PC-9 (cell line): Measurements from ENCODE around the gene TTLL7. TPM values are rescaled to one million over a fixed set of nuclear protein-coding genes. Genes with fewer than 3 reads are reported as not detected.

Experiments used
- BruUV-seq: library from RNA; stranded (reverse); fragments of 400-500 nt; replicated peaks from 2 replicates; lab custom pipeline; 2021; lab: Mats Ljungman, UMichigan
- CTCF ChIA-PET: fragments of 300-600 bp; sonication (Branson Sonifier 250); formaldehyde crosslinking; loops from one replicate; lab custom pipeline; 2022; ENCODE audit warnings: antibody characterized with exemption; lab: Charles Lee
- POLR2A ChIA-PET: fragments of 300-600 bp; sonication (Branson Sonifier 250); formaldehyde crosslinking; loops from one replicate; lab custom pipeline; 2022; ENCODE audit warnings: antibody characterized with exemption; ENCODE audit not compliant: unreplicated experiment; lab: Charles Lee
- DNase-seq, 2 experiments: peaks; one replicate each; pipeline versions ENCODE4 v3.0.0 to v3.0.0-alpha.2; 2015 to 2022; ENCODE audit warnings: mixed read lengths in 1 of 2
- H2AFZ ChIP-seq: fragments of 200-600 bp; sonication (generic); 2 replicates; pipeline ENCODE4 v1.8.1; 2017; ENCODE audit warnings: antibody characterized with exemption
- H3F3A ChIP-seq: fragments of 200-600 bp; sonication (generic); 2 replicates; pipeline ENCODE4 v1.8.1; 2017; ENCODE audit warnings: antibody characterized with exemption, mild to moderate bottlenecking, low read depth; ENCODE audit not compliant: insufficient read depth
- H3K27ac ChIP-seq: fragments of 200-600 bp; sonication (generic); 2 replicates; pipeline ENCODE4 v1.6.1; 2016; ENCODE audit warnings: mixed run types
- H3K27me3 ChIP-seq: fragments of 200-600 bp; sonication (generic); 2 replicates; pipeline ENCODE4 v1.6.1; 2016; ENCODE audit warnings: low read depth, mixed run types; ENCODE audit not compliant: insufficient read depth
- H3K36me3 ChIP-seq: fragments of 200-600 bp; sonication (generic); 2 replicates; pipeline ENCODE4 v1.6.1; 2016; ENCODE audit warnings: low read depth, mixed run types
- H3K4me1 ChIP-seq: fragments of 200-600 bp; sonication (generic); replicated peaks from 2 replicates; pipeline ENCODE4 v1.6.1; 2016; ENCODE audit warnings: mixed run types; ENCODE audit not compliant: insufficient read depth
- H3K4me2 ChIP-seq: fragments of 200-600 bp; sonication (generic); 2 replicates; pipeline ENCODE4 v1.6.1; 2017; ENCODE audit warnings: mixed run types
- H3K4me3 ChIP-seq: fragments of 200-600 bp; sonication (generic); 2 replicates; pipeline ENCODE4 v1.6.1; 2016; ENCODE audit warnings: mixed run types
- H3K79me2 ChIP-seq: fragments of 200-600 bp; sonication (generic); 2 replicates; pipeline ENCODE4 v1.6.1; 2017; ENCODE audit warnings: low read depth, mixed run types
- H3K9me2 ChIP-seq: fragments of 200-600 bp; sonication (generic); 2 replicates; pipeline ENCODE4 v1.8.1; 2017; ENCODE audit warnings: mild to moderate bottlenecking; ENCODE audit not compliant: insufficient read depth
- H3K9me3 ChIP-seq: fragments of 200-600 bp; sonication (generic); 2 replicates; pipeline ENCODE4 v1.8.1; 2016; ENCODE audit warnings: low read depth; ENCODE audit not compliant: insufficient read depth
- H4K20me1 ChIP-seq: fragments of 200-600 bp; sonication (generic); 2 replicates; pipeline ENCODE4 v1.8.1; 2017; ENCODE audit not compliant: insufficient read depth
- CTCF ChIP-seq: fragments of 200-600 bp; sonication (generic); conservative IDR thresholded peaks from 2 replicates; pipeline ENCODE4 v1.6.1; 2017; ENCODE audit warnings: mixed run types, antibody characterized with exemption, mild to moderate bottlenecking, moderate library complexity
- EZH2 ChIP-seq: fragments of 200-600 bp; sonication (generic); IDR thresholded peaks from 2 replicates; pipeline ENCODE4 v1.8.0; 2017; ENCODE audit warnings: antibody characterized with exemption, low read depth
- intact Hi-C: fragments of 100-400 bp; cut with micrococcal nuclease; formaldehyde crosslinking; loops from one replicate; pipeline ENCODE4 v1.10.0; 2022; ENCODE audit not compliant: unreplicated experiment
- total RNA-seq: library from RNA; stranded (reverse); gene quantifications from 2 replicates; pipeline ENCODE4 v1.2.3, GENCODE V29; 2021

The TTLL7 gene
- total RNA-seq, 1 experiment from 2014 or later = 4.1 TPM

GRCh38 chr1:83922431-83922830, 76.5 kb downstream of the TTLL7 start:
- no peaks in the 10 kb centered on the region for H3K9me3 ChIP-seq
- H3K79me2 ChIP-seq = no peaks in the 10 kb centered on the region
- TF ChIP-seq CTCF (no peak), EZH2 (no peak)
- DNase-seq = no peak
- CTCF ChIA-PET = no interaction called here
- H3K4me3 ChIP-seq = no peak overlapping the region
- no TSS peak for BruUV-seq
- no peak overlapping the region for H3K4me2 ChIP-seq
- no peaks in the 10 kb centered on the region for H3K27me3 ChIP-seq
- POLR2A ChIA-PET = no interaction called here
- no peaks in the 10 kb centered on the region for H4K20me1 ChIP-seq
- no peaks in the 10 kb centered on the region for H3K4me1 ChIP-seq
- no peaks in the 10 kb centered on the region for H3F3A ChIP-seq
- no peaks in the 10 kb centered on the region for H3K36me3 ChIP-seq
- no peak overlapping the region for H2AFZ ChIP-seq
- H3K9me2 ChIP-seq = 0 out of 2 replicates have a peak, but pooled peaks cover 4% of the 10 kb centered on the region
- intact Hi-C loops = no loop called here
- H3K27ac ChIP-seq = no peak overlapping the region

- TF ChIP-seq EZH2 (no peak), CTCF (no peak)
- no peak for DNase-seq
- Histone ChIP-seq H3K9me3 (no peaks in the 10 kb centered on the region), H3K36me3 (no peaks in the 10 kb centered on the region), H3K4me1 (no peaks in the 10 kb centered on the region), H2AFZ (no peak overlapping the region), H3K27me3 (no peaks in the 10 kb centered on the region), H3K9me2 (0 out of 2 replicates have a peak, but pooled peaks cover 4% of the 10 kb centered on the region), H3K27ac (no peak overlapping the region), H3F3A (no peaks in the 10 kb centered on the region), H4K20me1 (no peaks in the 10 kb centered on the region), H3K4me3 (no peak overlapping the region), H3K4me2 (no peak overlapping the region), H3K79me2 (no peaks in the 10 kb centered on the region)
- BruUV-seq = no TSS peak
- POLR2A ChIA-PET = no interaction called here
- CTCF ChIA-PET = no interaction called here
- intact Hi-C loops = no loop called here
Observed at GRCh38 chr1:83920320-83920719, 78.6 kb downstream of the TTLL7 start.

- Histone ChIP-seq H4K20me1 (no peaks in the 10 kb centered on the region), H3K27me3 (no peaks in the 10 kb centered on the region), H3K36me3 (no peaks in the 10 kb centered on the region), H3K79me2 (no peaks in the 10 kb centered on the region), H3K9me3 (no peaks in the 10 kb centered on the region), H3K4me2 (no peak overlapping the region), H3F3A (no peaks in the 10 kb centered on the region), H3K27ac (no peak overlapping the region), H3K4me3 (no peak overlapping the region), H2AFZ (no peak overlapping the region), H3K4me1 (no peaks in the 10 kb centered on the region), H3K9me2 (0 out of 2 replicates have a peak, but pooled peaks cover 4% of the 10 kb centered on the region)
- TF ChIP-seq EZH2 (no peak), CTCF (no peak)
- ChIA-PET CTCF (no interaction called here), POLR2A (no interaction called here)
- intact Hi-C loops = no loop called here
- no peak for DNase-seq
- BruUV-seq = no TSS peak
Observed at GRCh38 chr1:83919872-83920271, 79.1 kb downstream of the TTLL7 start.
